NCI-H446 treated with DMSO at 0.1 percent for 48 hours (cell line): ENCODE measurements around the gene OLFML2A.

Experiments
- DNase-seq: peaks from one replicate; lab custom pipeline; 2025; lab: John Stamatoyannopoulos, UW

OLFML2A gene

GRCh38 chr9:124797343-124798103, 20.6 kb downstream of the OLFML2A start:
- DNase-seq = no peak

GRCh38 chr9:124799274-124800006, 22.5 kb downstream of the OLFML2A start:
- no peak for DNase-seq

- DNase-seq = peak; percentile 35
These were observed 23.6 kb downstream of the OLFML2A start for GRCh38 chr9:124800306-124801259.

- no peak for DNase-seq
These were observed 24.4 kb downstream of the OLFML2A start for GRCh38 chr9:124801356-124801755.

DNA sequence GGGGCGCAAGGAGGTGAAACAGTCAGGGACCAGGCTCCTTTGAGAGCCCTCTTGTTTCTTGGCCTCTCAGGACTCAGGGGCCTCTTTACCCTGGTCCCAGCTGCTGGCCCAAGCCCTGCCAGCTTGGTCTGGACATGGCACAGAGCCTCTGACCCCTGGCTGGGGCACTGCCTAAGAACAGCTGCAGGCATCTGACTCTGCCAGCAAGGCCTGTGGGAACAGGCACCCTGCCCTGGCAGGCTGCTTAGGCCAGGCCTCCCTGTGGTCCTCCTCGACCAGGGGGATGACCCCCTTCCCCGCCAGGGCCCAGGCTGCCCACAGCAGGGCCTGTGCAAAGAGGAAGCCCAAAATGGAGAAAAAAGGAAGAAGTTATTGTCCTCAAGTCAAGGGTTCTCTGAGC, 25.5 kb downstream of the OLFML2A start:
- no peak for DNase-seq

- no peak for DNase-seq
These were observed 27.0 kb downstream of the OLFML2A start for GRCh38 chr9:124803911-124804310.

DNA sequence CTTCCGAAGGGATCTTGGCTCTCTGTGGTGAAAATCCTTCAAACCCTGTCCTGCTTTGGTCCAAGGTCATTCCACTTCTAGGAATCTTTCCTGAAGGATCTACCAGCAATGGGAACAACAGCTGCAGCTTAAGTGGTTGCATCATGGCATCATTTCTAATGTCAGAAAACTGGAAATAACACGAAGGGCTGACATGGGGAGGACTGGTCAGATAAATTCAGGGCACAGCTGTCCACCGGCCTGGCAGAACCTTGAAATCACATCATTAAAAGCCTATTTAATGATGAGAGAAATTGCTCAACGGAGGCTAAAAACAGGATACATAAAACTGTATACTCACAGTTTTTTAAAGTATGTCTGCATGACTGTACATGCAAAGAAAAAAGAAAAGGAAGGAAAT, 28.3 kb downstream of the OLFML2A start:
- DNase-seq = no peak

- no peak for DNase-seq
These were observed 31.5 kb downstream of the OLFML2A start for GRCh38 chr9:124808246-124808956.

GRCh38 chr9:124809211-124809610, 32.3 kb downstream of the OLFML2A start:
- no peak for DNase-seq

DNA sequence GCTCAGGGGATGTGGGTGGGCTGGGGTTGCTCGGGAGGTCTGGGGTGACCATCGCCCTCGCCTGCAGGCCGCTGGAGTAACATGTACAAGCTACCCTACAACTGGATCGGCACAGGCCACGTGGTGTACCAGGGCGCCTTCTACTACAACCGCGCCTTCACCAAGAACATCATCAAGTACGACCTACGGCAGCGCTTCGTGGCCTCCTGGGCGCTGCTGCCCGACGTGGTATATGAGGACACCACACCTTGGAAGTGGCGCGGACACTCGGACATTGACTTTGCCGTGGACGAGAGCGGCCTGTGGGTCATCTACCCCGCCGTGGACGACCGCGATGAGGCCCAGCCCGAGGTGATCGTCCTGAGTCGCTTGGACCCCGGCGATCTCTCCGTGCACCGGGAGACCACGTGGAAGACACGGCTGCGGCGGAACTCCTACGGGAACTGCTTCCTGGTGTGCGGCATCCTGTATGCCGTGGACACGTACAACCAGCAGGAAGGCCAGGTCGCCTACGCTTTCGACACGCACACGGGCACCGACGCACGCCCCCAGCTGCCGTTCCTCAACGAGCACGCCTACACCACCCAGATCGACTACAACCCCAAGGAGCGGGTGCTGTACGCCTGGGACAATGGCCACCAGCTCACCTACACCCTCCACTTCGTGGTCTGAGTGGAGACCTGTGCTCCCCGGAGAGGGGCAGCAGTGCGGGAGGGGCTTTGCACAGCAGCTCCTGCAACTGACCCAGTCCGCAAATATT, 33.0 kb downstream of the OLFML2A start:
- DNase-seq = no peak

- DNase-seq = no peak
These were observed 33.9 kb downstream of the OLFML2A start for GRCh38 chr9:124810663-124811355.

GRCh38 chr9:124812441-124812876, 35.5 kb downstream of the OLFML2A start:
- no peak for DNase-seq

GRCh38 chr9:124813041-124813440, 36.1 kb downstream of the OLFML2A start:
- DNase-seq = no peak

- DNase-seq = no peak
These were observed 36.7 kb downstream of the OLFML2A start for GRCh38 chr9:124813501-124814163.

- DNase-seq = no peak
These were observed 37.2 kb downstream of the OLFML2A start for GRCh38 chr9:124814164-124814535.

DNA sequence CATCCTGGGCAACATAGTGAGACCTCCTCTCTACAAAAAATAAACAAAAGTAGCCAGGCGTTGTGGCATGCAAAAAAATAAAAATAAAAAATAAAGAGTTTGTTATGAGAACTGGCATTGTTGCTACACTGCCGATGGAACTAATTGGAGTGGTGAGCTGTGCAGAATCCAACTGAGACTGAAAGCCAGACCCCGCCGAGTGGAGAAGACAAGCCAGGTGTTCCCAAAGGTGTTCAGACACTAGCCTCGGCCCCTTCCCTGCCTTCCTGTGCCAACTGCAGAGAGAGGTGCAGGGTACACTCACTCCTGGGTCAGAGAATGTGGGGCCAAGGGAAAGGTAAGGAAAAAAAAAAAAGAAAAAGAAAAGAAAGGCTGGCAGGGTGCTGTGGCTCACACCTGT, 38.7 kb downstream of the OLFML2A start:
- no peak for DNase-seq

DNA sequence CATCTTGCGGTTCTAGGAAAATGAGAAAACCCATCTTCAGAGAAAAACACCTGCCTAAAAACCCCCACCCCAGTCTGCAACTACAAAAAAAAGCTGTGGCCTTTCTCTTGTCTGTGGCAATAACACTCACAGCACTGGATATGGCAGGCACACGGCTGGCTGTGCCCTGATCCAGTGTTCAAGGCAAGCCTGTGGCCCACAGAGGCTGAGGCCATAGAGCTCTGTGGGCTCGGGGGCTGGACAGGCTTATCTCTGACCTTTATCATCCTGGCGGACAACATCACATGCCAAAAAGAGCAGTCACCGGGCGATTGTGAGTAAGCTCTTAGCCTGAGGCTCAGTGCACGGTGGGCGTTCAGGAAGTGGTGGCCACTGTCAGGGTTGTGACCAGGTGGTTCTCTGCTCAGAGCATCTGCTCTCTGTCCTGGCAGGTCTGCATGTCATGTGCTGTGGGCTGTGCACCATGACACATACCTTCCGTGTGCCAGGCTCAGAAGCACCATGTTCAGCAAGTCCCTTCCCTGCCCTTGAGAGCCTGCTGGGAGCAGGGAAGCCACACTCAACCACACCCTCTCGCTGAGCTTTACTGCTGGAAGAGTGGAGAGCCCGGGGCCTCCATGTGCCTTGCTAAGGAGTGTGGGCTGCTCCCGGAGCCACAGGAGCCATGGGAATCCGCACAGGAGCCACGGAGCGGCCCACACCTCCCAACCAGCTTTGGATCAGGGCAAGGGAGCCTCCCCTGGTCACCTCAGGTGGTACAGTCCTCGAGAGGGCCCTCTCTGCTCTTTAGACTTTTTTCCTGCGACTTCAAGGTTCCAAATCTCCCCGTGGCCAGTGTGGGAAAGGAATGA, 41.7 kb downstream of the OLFML2A start:
- DNase-seq = no peak

GRCh38 chr9:124820698-124821623, 44.0 kb downstream of the OLFML2A start:
- DNase-seq = no peak
